Prostate gland (tissue), 2 donors: ENCODE data around the gene GALNT14.

Source experiments
- CTCF ChIP-seq, 4 experiments: fragments of 200-600 bp in 2 of 4; fragments of 450-650 bp in 2 of 4; sonication (generic) in 2 of 4; IDR thresholded peaks; 1 replicate in 3 of 4; 2 replicates in 1 of 4; pipeline ENCODE4 v1.5.1; 2016 to 2019; ENCODE audit warnings: antibody characterized with exemption in 4 of 4, mild to moderate bottlenecking in 2 of 4, moderate library complexity in 2 of 4
- POLR2A ChIP-seq: fragments of 450-650 bp; IDR thresholded peaks from one replicate; pipeline ENCODE4 v1.6.1; 2016; ENCODE audit warnings: antibody characterized with exemption, mild to moderate bottlenecking
- POLR2AphosphoS5 ChIP-seq: sonication (generic); formaldehyde crosslinking; IDR thresholded peaks from one replicate; pipeline ENCODE4 v1.6.1; 2017; ENCODE audit warnings: antibody characterized with exemption

- no peak for TF ChIP-seq POLR2AphosphoS5
- no peak for TF ChIP-seq CTCF (IDR thresholded peaks at IDR 0.05)
- no peak for TF ChIP-seq POLR2A
Measured at GRCh38 chr2:30899516-30900054, 238.7 kb downstream of the GALNT14 start.
